Bronchus fibroblast of lung (primary cell): Measurements from ENCODE around the gene TRA2A. TPM values are rescaled to one million over a fixed set of nuclear protein-coding genes. Genes with fewer than 3 reads are reported as not detected.

ENCODE experiments used
- total RNA-seq: library from RNA; depleted of rRNA; stranded (reverse); fragments of >200 nt; gene quantifications from 2 replicates; pipeline ENCODE4 v1.2.3, GENCODE V29; 2015

Gene TRA2A
- 19.0 and 20.3 TPM in 2 replicates for total RNA-seq

GRCh38 chr7:23531794-23532489 is at the start of gene TRA2A:
TSS of gene TRA2A (minus strand) at chr7:23531981. CDS start at chr7:23531824, 157 bp downstream.

DNA sequence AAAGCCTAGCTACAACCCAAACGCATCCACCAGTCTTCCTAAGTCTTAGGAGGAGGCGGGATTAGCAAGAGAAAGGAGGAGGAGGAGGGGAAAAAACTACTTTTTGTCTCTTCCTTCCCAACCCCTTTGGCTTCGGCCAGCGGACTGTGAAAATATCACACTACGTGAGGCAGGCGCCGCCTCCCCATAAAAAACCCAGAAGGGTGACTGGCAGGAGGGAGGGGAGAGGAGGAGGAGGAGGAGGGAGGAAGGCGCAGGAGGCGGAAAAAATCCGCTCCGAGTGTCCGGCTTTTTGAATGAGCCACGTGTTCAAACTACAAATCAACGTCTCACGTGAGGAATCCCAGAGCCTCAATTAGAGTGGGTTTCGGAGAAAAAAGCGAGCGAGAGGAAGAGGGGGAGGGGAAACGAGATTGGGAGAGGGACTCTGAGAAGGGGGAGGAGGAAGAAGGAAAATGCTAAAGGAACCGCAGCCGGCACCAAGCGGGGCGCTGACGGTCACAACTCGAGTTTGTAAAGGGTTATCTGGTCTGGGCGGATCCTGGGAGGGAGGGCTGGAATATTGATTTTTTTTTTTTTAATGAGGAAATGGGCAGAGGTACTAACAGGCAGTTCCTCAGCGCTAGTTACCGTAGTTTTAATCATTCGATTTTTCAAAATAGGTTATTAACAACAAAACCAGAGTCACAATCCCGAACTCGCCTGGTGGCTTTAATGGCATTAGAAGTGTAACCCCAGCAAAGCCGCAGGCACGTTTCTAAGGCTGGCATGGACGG is 61.3 kb downstream of the TRA2A start, which contains the start of gene IGF2BP3:
IGF2BP3 (minus strand) TSS at position 162 of the 776 bp plus-strand sequence. CDS start 381 bp downstream, outside the sequence.

Other genes with a start within 250 kb of the TRA2A start
- gene MALSU1, start 232.6 kb downstream of the TRA2A start, total RNA-seq = 91.6 and 92.0 TPM in 2 replicates
- gene IGF2BP3, start 61.5 kb downstream of the TRA2A start, total RNA-seq = 36.0 and 38.2 TPM in 2 replicates
- gene CCDC126, start 65.4 kb upstream of the TRA2A start, total RNA-seq = 2.8 and 2.9 TPM in 2 replicates
- 1.0 and 1.3 TPM in 2 replicates for gene FAM221A, start 148.2 kb upstream of the TRA2A start, total RNA-seq
- not detected in 2 replicates for gene STK31, start 178.2 kb upstream of the TRA2A start, total RNA-seq